ENCODE results near the gene GNG7.

- TF ChIP-seq CTCF (conservative IDR thresholded peaks at IDR 0.05) (no peak), ZFX (IDR thresholded peaks at IDR 0.05) (no peak)
These were observed 61.7 kb downstream of the GNG7 start for GRCh38 chr19:2640563-2641331.

Measured in C4-2B (cell line).